IMR-90 (cell line): ENCODE measurements around the gene SEMA3G. TPM values are rescaled to one million over a fixed set of nuclear protein-coding genes. Genes with fewer than 3 reads are reported as not detected.

Source experiments
- ATAC-seq: fragments of 200-7000 bp; cut with Tn5 transposase; 2 replicates; pipeline ENCODE4 v1.9.1; 2020; ENCODE audit warnings: low read depth, mild to moderate bottlenecking, moderate library complexity
- BruUV-seq: library from RNA; stranded (reverse); fragments of 400-500 nt; replicated peaks from 2 replicates; lab custom pipeline; 2021; lab: Mats Ljungman, UMichigan
- CTCF ChIA-PET: fragments of 300-600 bp; formaldehyde crosslinking; extraction: SDS; loops from one replicate; lab custom pipeline; 2021; ENCODE audit warnings: antibody characterized with exemption; lab: Yijun Ruan, JAX
- POLR2A ChIA-PET: fragments of 300-600 bp; sonication (Branson Sonifier 250); formaldehyde crosslinking; loops from one replicate; lab custom pipeline; 2022; ENCODE audit warnings: antibody characterized with exemption; ENCODE audit not compliant: unreplicated experiment; lab: Charles Lee
- DNase-seq: peaks from one replicate; pipeline ENCODE4 v3.0.0; 2013
- H2AFZ ChIP-seq: replicated peaks from 2 replicates; pipeline ENCODE3; 2013; ENCODE audit warnings: low read length, mild to moderate bottlenecking; ENCODE audit not compliant: poor library complexity
- H2AK5ac ChIP-seq: 2 replicates; pipeline ENCODE4 v1.6.1; 2013; ENCODE audit warnings: low read depth, low read length, inconsistent platforms
- H2AK9ac ChIP-seq: replicated peaks from 2 replicates; pipeline ENCODE3; 2013; ENCODE audit warnings: mild to moderate bottlenecking, low read depth, low read length, moderate library complexity; ENCODE audit not compliant: poor library complexity
- H2BK120ac ChIP-seq: 2 replicates; pipeline ENCODE4 v1.6.1; 2013; ENCODE audit warnings: low read depth, low read length, inconsistent platforms
- H2BK15ac ChIP-seq: 3 replicates; pipeline ENCODE4 v1.6.1; 2013; ENCODE audit warnings: low read depth, low read length, inconsistent platforms
- H2BK20ac ChIP-seq: 2 replicates; pipeline ENCODE4 v1.6.1; 2013; ENCODE audit warnings: low read depth, mild to moderate bottlenecking, inconsistent platforms, low read length, moderate library complexity
- H2BK5ac ChIP-seq: 2 replicates; pipeline ENCODE4 v1.6.1; 2013; ENCODE audit warnings: mild to moderate bottlenecking, low read depth, low read length, inconsistent platforms; ENCODE audit not compliant: poor library complexity, severe bottlenecking
- H3K14ac ChIP-seq: replicated peaks from 2 replicates; pipeline ENCODE4 v1.6.1; 2013; ENCODE audit warnings: low read depth, low read length, inconsistent platforms
- H3K18ac ChIP-seq: 2 replicates; pipeline ENCODE4 v1.6.1; 2013; ENCODE audit warnings: low read depth, low read length, control low read depth
- H3K23ac ChIP-seq: 2 replicates; pipeline ENCODE4 v1.6.1; 2013; ENCODE audit warnings: low read depth, low read length, inconsistent platforms
- H3K27ac ChIP-seq: 2 replicates; pipeline ENCODE4 v1.5.1; 2013; ENCODE audit warnings: mild to moderate bottlenecking, control low read depth, low read length; ENCODE audit not compliant: insufficient read depth
- H3K27me3 ChIP-seq: 2 replicates; pipeline ENCODE4 v1.6.1; 2013; ENCODE audit warnings: low read length; ENCODE audit not compliant: control insufficient read depth, insufficient read depth
- H3K36me3 ChIP-seq: 2 replicates; pipeline ENCODE4 v1.6.1; 2013; ENCODE audit warnings: low read length, mixed read lengths; ENCODE audit not compliant: control insufficient read depth, insufficient read depth
- H3K4ac ChIP-seq: 2 replicates; pipeline ENCODE4 v1.6.1; 2013; ENCODE audit warnings: low read depth, low read length, inconsistent platforms
- H3K4me1 ChIP-seq: 2 replicates; pipeline ENCODE4 v1.6.1; 2013; ENCODE audit warnings: low read length, mixed read lengths; ENCODE audit not compliant: control insufficient read depth, insufficient read depth
- H3K4me2 ChIP-seq: 2 replicates; pipeline ENCODE4 v1.6.1; 2013; ENCODE audit warnings: low read depth, mild to moderate bottlenecking, control low read depth, low read length, moderate library complexity
- H3K4me3 ChIP-seq: 2 replicates; pipeline ENCODE4 v1.5.1; 2013; ENCODE audit warnings: low read depth, mild to moderate bottlenecking, control low read depth, low read length, moderate library complexity; ENCODE audit not compliant: insufficient read depth
- H3K56ac ChIP-seq: 2 replicates; pipeline ENCODE4 v1.6.1; 2013; ENCODE audit warnings: low read length, inconsistent platforms; ENCODE audit not compliant: insufficient read depth; ENCODE audit errors: extremely low read depth
- H3K79me1 ChIP-seq, 2 experiments: 2 replicates each; pipeline ENCODE4 v1.6.1; 2013; ENCODE audit warnings: low read length in 2 of 2, inconsistent platforms in 1 of 2, low read depth in 1 of 2
- H3K9ac ChIP-seq: 2 replicates; pipeline ENCODE4 v1.6.1; 2013; ENCODE audit warnings: low read depth, low read length, control low read depth
- H3K9me1 ChIP-seq: 2 replicates; pipeline ENCODE4 v1.6.1; 2013; ENCODE audit warnings: low read length, inconsistent platforms; ENCODE audit not compliant: insufficient read depth
- H3K9me3 ChIP-seq: 2 replicates; pipeline ENCODE4 v1.6.1; 2013; ENCODE audit warnings: low read length; ENCODE audit not compliant: control insufficient read depth, insufficient read depth
- H4K20me1 ChIP-seq: 2 replicates; pipeline ENCODE4 v1.6.1; 2013; ENCODE audit warnings: low read length, inconsistent platforms; ENCODE audit not compliant: insufficient read depth
- H4K5ac ChIP-seq: 2 replicates; pipeline ENCODE4 v1.6.1; 2013; ENCODE audit warnings: mild to moderate bottlenecking, low read depth, low read length, control low read depth
- H4K8ac ChIP-seq, 2 experiments: 2 replicates each; pipeline ENCODE4 v1.6.1; 2013; ENCODE audit warnings: low read depth in 2 of 2, low read length in 2 of 2, control low read depth in 1 of 2, inconsistent platforms in 1 of 2
- H4K91ac ChIP-seq: 2 replicates; pipeline ENCODE4 v1.6.1; 2013; ENCODE audit warnings: low read depth, low read length, inconsistent platforms; ENCODE audit not compliant: insufficient read depth
- CEBPB ChIP-seq: IDR thresholded peaks from 2 replicates; pipeline ENCODE4 v1.6.1; 2012; ENCODE audit warnings: low read depth, low read length, improper control_type of control experiment
- CHD1 ChIP-seq: IDR thresholded peaks from 2 replicates; pipeline ENCODE4 v1.6.1; 2012; ENCODE audit warnings: low read depth, low read length, improper control_type of control experiment
- ELK1 ChIP-seq: fragments of 150-350 bp; IDR thresholded peaks from 2 replicates; pipeline ENCODE4 v1.6.1; 2016; ENCODE audit warnings: low read depth, mild to moderate bottlenecking, low read length, moderate library complexity, borderline replicate concordance
- FOS ChIP-seq: fragments of 150-350 bp; IDR thresholded peaks from 2 replicates; pipeline ENCODE4 v1.6.1; 2016; ENCODE audit warnings: low read depth, low read length
- MAZ ChIP-seq: IDR thresholded peaks from 2 replicates; pipeline ENCODE4 v1.6.1; 2012; ENCODE audit warnings: low read depth, mild to moderate bottlenecking, low read length, improper control_type of control experiment, moderate library complexity, borderline replicate concordance
- NFE2L2 ChIP-seq: fragments of 150-350 bp; IDR thresholded peaks from 2 replicates; pipeline ENCODE4 v1.6.1; 2016; ENCODE audit warnings: low read depth, mild to moderate bottlenecking, low read length
- POLR2A ChIP-seq: IDR thresholded peaks from 2 replicates; pipeline ENCODE4 v1.6.1; 2012; ENCODE audit warnings: mild to moderate bottlenecking, low read depth, low read length
- RCOR1 ChIP-seq: IDR thresholded peaks from 2 replicates; pipeline ENCODE4 v1.6.1; 2012; ENCODE audit warnings: mild to moderate bottlenecking, low read length, improper control_type of control experiment; ENCODE audit not compliant: insufficient replicate concordance
- RFX5 ChIP-seq: IDR thresholded peaks from 2 replicates; pipeline ENCODE4 v1.8.0; 2012; ENCODE audit warnings: low read depth, mild to moderate bottlenecking, low read length, moderate library complexity
- SMC3 ChIP-seq: fragments of 150-350 bp; IDR thresholded peaks from 2 replicates; pipeline ENCODE4 v1.6.1; 2016; ENCODE audit warnings: low read depth, mild to moderate bottlenecking, antibody characterized with exemption, low read length, moderate library complexity
- WGBS, 2 experiments: methylation state at CpG; one replicate each; pipeline versions ENCODE4 v1.1.5 to v1.1.7; 2013; ENCODE audit warnings: missing lambda C conversion rate in 2 of 2; ENCODE audit not compliant: insufficient read length in 1 of 2; ENCODE audit errors: extremely low coverage in 2 of 2; 5-methylcytosine and 5-hydroxymethylcytosine counted together
- dilution Hi-C: fragments of 300-500 bp; cut with HindIII; formaldehyde crosslinking; loops from one replicate; pipeline ENCODE4 v1.14.3; 2018; ENCODE audit warnings: low sequenced_read_pairs; ENCODE audit not compliant: unreplicated experiment
- in situ Hi-C: fragments of 300-500 bp; cut with MboI; formaldehyde crosslinking; loops from 3 replicates; pipeline ENCODE4 v1.14.3; 2019; ENCODE audit warnings: low sequenced_read_pairs, inconsistent platforms, mixed read lengths
- intact Hi-C: fragments of 100-400 bp; cut with micrococcal nuclease; formaldehyde crosslinking; loops from 2 replicates; pipeline ENCODE4 v1.10.0; 2022
- polyA plus RNA-seq, 3 experiments: library from polyadenylated mRNA; depleted of rRNA; stranded (reverse); fragments of >200 nt; gene quantifications; 2 replicates each; pipeline ENCODE4 v1.2.3, GENCODE V29; 2012; ENCODE audit warnings: low replicate concordance in 1 of 3
- total RNA-seq: library from RNA; depleted of rRNA; stranded (reverse); fragments of >200 nt; gene quantifications from 2 replicates; pipeline ENCODE4 v1.2.3, GENCODE V29; 2012

Gene SEMA3G
- total and polyA plus RNA-seq, 2 of the 4 experiments (the other 2 are of a cell fraction): 0.07 TPM; not detected in 1

- H3K14ac ChIP-seq: no peak overlapping the region
- no peak overlapping the region for H3K4ac ChIP-seq
- peaks cover 24% of the 10 kb centered on the region for H4K20me1 ChIP-seq
- no peak overlapping the region for H3K27ac ChIP-seq
- no peak overlapping the region for H3K23ac ChIP-seq
- H3K4me3 ChIP-seq: no peak overlapping the region
- ChIA-PET POLR2A (no interaction called here), CTCF (no interaction called here)
- no peak overlapping the region for H2BK5ac ChIP-seq
- H3K4me1 ChIP-seq: peaks cover 11% of the 10 kb centered on the region; the same call in 1 of the 2 replicates
- no peak overlapping the region for H4K5ac ChIP-seq
- WGBS, 2 experiments: 96% methylated on average over 49 of the region's 59 CpGs; no CpG with 5 or more reads in 1 of the 2 experiments
- H4K8ac ChIP-seq: no peak overlapping the region
- H3K18ac ChIP-seq: no peak overlapping the region
- no peak overlapping the region for H2AK5ac ChIP-seq
- no peaks in the 10 kb centered on the region for H3K9me3 ChIP-seq
- TF ChIP-seq CHD1: no peak
- no peak for TF ChIP-seq POLR2A
- TF ChIP-seq ELK1: no peak
- no peak for TF ChIP-seq RCOR1
- TF ChIP-seq RFX5: no peak
- no peak for TF ChIP-seq SMC3
- no peak for TF ChIP-seq NFE2L2
- TF ChIP-seq FOS: no peak
- no peak for TF ChIP-seq CEBPB
- TF ChIP-seq MAZ: no peak
- H3K79me1 ChIP-seq: peaks cover 4 to 39% of the 10 kb centered on the region in 2 experiments; a peak in 3 of 4 replicates
- no peak overlapping the region for H2BK120ac ChIP-seq
- no peak for DNase-seq
- H2BK15ac ChIP-seq: no peak overlapping the region
- peak overlapping the region; percentile 57 for H2AK9ac ChIP-seq
- intact Hi-C loops: no loop called here
- H3K9ac ChIP-seq: no peak overlapping the region
- no peaks in the 10 kb centered on the region for H3K27me3 ChIP-seq
- peaks cover 8% of the 10 kb centered on the region; the same call in 1 of the 2 replicates for H3K9me1 ChIP-seq
- no peak overlapping the region for H3K56ac ChIP-seq
- no peak for ATAC-seq
- no TSS peak for BruUV-seq
- dilution Hi-C loops: no loop called here
- no peak overlapping the region for H2BK20ac ChIP-seq
- H4K91ac ChIP-seq: no peak overlapping the region
- H3K36me3 ChIP-seq: peaks cover 82% of the 10 kb centered on the region
- in situ Hi-C loops: no loop called here
- no peak overlapping the region for H3K4me2 ChIP-seq
- H2AFZ ChIP-seq: no peak overlapping the region
These were observed 43.1 kb upstream of the SEMA3G start for GRCh38 chr3:52487788-52488691.
